ENCODE results near the gene TNS1. TPM values are rescaled to one million over a fixed set of nuclear protein-coding genes. Genes with fewer than 3 reads are reported as not detected.
A peak's percentile ranks its signal among the peaks of the same experiment; 100 is the strongest.

TNS1 gene
- total RNA-seq, 1 donor from 2014 or later = 219 TPM

DNA sequence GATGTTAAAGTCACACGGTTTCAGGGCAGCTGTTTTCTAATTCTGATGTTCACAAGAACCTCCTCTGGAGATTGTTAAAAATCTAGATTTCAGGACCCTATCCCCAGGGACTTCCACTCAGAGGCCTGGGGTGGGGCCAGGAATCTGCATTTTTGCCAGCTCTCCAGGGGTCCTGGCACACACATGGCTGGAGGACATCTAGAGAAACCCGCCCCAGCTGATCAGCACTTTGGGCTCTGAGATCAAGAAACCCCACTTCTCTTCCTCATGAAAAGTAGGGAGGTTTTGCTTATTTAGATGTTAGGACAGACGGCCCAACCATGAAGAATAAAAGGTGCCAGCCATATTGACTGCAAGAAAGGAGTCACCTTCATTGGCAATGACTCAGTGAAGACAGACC, 148.8 kb downstream of the TNS1 start:
- TF ChIP-seq EZH2 (IDR thresholded peaks at IDR 0.05; ENCODE audit: insufficient read depth, low read length) (no peak), CTCF (IDR thresholded peaks at IDR 0.05; ENCODE audit: insufficient read depth, low read depth, low read length) (no peak)
- no peak overlapping the region for H2AFZ ChIP-seq (ENCODE audit: low read depth, low read length)
- H3K9ac ChIP-seq (ENCODE audit: low read length) = no peak overlapping the region
- H3K27ac Mint-ChIP-seq (ENCODE audit: unreplicated experiment) = peak overlapping the region; percentile 75
- H4K20me1 ChIP-seq (ENCODE audit: insufficient read depth, low read length) = peaks cover 94% of the 10 kb centered on the region
- peaks cover 52% of the 10 kb centered on the region for H3K4me1 ChIP-seq (ENCODE audit: insufficient read depth, low read length)
- no peaks in the 10 kb centered on the region for H3K9me3 Mint-ChIP-seq (ENCODE audit: unreplicated experiment)
- H3K36me3 ChIP-seq (ENCODE audit: insufficient read depth, low read length) = peaks cover 22% of the 10 kb centered on the region
- H3K4me1 Mint-ChIP-seq (ENCODE audit: low read depth, unreplicated experiment) = peaks cover 68% of the 10 kb centered on the region
- H3K27me3 Mint-ChIP-seq (ENCODE audit: low read depth, unreplicated experiment) = no peaks in the 10 kb centered on the region
- H3K9me3 ChIP-seq (ENCODE audit: insufficient read depth, low read depth, low read length) = no peaks in the 10 kb centered on the region
- no peak overlapping the region for H3K4me3 Mint-ChIP-seq (ENCODE audit: unreplicated experiment)
- no peak overlapping the region for H3K4me2 ChIP-seq (ENCODE audit: low read length)
- DNase-seq (ENCODE audit: low read depth) (no peak), FAIRE-seq (no peak)
- peaks cover 32% of the 10 kb centered on the region for H3K36me3 Mint-ChIP-seq (ENCODE audit: low read depth, unreplicated experiment)
- H3K27me3 ChIP-seq (ENCODE audit: insufficient read depth, low read length) = no peaks in the 10 kb centered on the region
- no peak overlapping the region for H3K4me3 ChIP-seq (ENCODE audit: insufficient read depth, low read depth, low read length)
- peaks cover 49% of the 10 kb centered on the region for H3K79me2 ChIP-seq (ENCODE audit: insufficient read depth, low read length)
- no peak overlapping the region for H3K27ac ChIP-seq (ENCODE audit: low read depth, low read length)

DNA sequence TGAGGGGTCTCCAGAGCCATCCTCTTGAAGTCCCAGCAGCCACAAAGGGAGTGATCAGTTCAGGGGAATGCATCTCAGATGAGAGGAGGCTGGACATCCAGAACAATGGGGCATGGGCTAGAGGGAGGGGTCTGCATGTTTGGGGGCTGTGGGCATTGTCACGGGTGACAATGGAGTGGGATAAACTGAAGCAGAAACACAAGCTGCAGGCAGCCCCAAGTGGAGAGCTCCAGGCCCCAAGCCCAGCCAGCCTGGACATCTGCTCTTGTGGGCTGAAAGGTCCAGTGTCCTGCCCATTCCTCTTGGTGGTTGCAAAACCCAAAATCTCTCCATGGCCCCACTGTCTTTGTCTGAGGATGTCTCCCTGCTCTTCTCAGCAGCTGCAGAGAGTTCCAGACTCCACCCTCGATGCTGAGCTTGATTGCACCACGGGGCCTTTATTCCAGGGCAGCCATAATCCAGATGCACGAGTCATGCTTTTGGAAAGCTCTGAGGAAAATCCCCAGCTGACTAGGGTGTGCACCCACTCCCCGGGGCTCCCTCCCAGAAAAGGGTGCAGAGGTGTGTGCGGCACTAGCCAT, 149.4 kb downstream of the TNS1 start:
- H3K79me2 ChIP-seq (ENCODE audit: insufficient read depth, low read length) = peaks cover 54% of the 10 kb centered on the region
- peaks cover 96% of the 10 kb centered on the region for H4K20me1 ChIP-seq (ENCODE audit: insufficient read depth, low read length)
- H3K9ac ChIP-seq (ENCODE audit: low read length) = no peak overlapping the region
- TF ChIP-seq CTCF (IDR thresholded peaks at IDR 0.05; ENCODE audit: insufficient read depth, low read depth, low read length) (no peak), EZH2 (IDR thresholded peaks at IDR 0.05; ENCODE audit: insufficient read depth, low read length) (no peak)
- Mint-ChIP-seq H3K27ac (ENCODE audit: unreplicated experiment) (peak overlapping the region; percentile 86), H3K4me3 (ENCODE audit: unreplicated experiment) (no peak overlapping the region), H3K27me3 (ENCODE audit: low read depth, unreplicated experiment) (no peaks in the 10 kb centered on the region), H3K4me1 (ENCODE audit: low read depth, unreplicated experiment) (peaks cover 63% of the 10 kb centered on the region), H3K9me3 (ENCODE audit: unreplicated experiment) (no peaks in the 10 kb centered on the region), H3K36me3 (ENCODE audit: low read depth, unreplicated experiment) (peaks cover 36% of the 10 kb centered on the region)
- no peak overlapping the region for H3K4me2 ChIP-seq (ENCODE audit: low read length)
- H3K9me3 ChIP-seq (ENCODE audit: insufficient read depth, low read depth, low read length) = no peaks in the 10 kb centered on the region
- H3K36me3 ChIP-seq (ENCODE audit: insufficient read depth, low read length) = peaks cover 26% of the 10 kb centered on the region
- H2AFZ ChIP-seq (ENCODE audit: low read depth, low read length) = no peak overlapping the region
- H3K4me3 ChIP-seq (ENCODE audit: insufficient read depth, low read depth, low read length) = no peak overlapping the region
- H3K27ac ChIP-seq (ENCODE audit: low read depth, low read length) = no peak overlapping the region
- FAIRE-seq (no peak), DNase-seq (ENCODE audit: low read depth) (no peak)
- H3K4me1 ChIP-seq (ENCODE audit: insufficient read depth, low read length) = peaks cover 49% of the 10 kb centered on the region
- H3K27me3 ChIP-seq (ENCODE audit: insufficient read depth, low read length) = no peaks in the 10 kb centered on the region

DNA sequence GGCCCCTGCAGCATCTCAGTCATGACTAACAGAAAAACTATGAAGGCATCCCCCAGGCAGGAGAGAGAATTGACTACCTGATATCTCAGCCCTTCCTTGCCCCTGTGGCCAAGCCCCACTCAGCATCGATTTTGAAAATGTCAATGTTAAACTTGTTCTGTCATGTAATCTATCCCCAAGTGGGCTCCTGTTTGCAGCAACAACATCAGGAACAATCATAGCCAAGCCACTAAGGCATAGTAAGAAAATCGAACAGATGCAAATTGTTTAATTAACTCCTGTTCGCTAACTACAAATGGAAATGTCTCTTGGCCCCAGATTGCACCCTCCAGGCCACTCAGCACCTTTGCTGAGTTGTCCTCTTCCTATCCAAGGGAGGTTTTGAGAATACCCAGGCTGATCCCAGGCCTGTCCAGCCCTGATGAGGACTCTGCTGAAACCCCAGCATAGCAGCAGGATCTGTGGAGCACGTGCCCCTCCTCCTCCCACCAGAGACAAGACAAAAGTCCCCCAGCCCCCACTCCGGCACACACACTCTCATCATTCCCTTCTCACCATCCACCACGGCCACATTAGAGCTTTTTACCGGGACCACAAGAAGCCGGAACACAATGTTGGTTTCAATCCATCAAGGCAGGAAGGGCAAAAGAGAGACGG, 150.1 kb downstream of the TNS1 start:
- H3K79me2 ChIP-seq (ENCODE audit: insufficient read depth, low read length) = peaks cover 51% of the 10 kb centered on the region
- H2AFZ ChIP-seq (ENCODE audit: low read depth, low read length) = no peak overlapping the region
- H3K4me3 ChIP-seq (ENCODE audit: insufficient read depth, low read depth, low read length) = no peak overlapping the region
- Mint-ChIP-seq H3K9me3 (ENCODE audit: unreplicated experiment) (no peaks in the 10 kb centered on the region), H3K27me3 (ENCODE audit: low read depth, unreplicated experiment) (no peaks in the 10 kb centered on the region), H3K4me1 (ENCODE audit: low read depth, unreplicated experiment) (peaks cover 56% of the 10 kb centered on the region), H3K36me3 (ENCODE audit: low read depth, unreplicated experiment) (peaks cover 39% of the 10 kb centered on the region), H3K27ac (ENCODE audit: unreplicated experiment) (peak overlapping the region; percentile 86), H3K4me3 (ENCODE audit: unreplicated experiment) (peak overlapping the region; percentile 69)
- peaks cover 90% of the 10 kb centered on the region for H4K20me1 ChIP-seq (ENCODE audit: insufficient read depth, low read length)
- peaks cover 26% of the 10 kb centered on the region for H3K36me3 ChIP-seq (ENCODE audit: insufficient read depth, low read length)
- DNase-seq (ENCODE audit: low read depth) (no peak), FAIRE-seq (no peak)
- H3K9me3 ChIP-seq (ENCODE audit: insufficient read depth, low read depth, low read length) = no peaks in the 10 kb centered on the region
- H3K27me3 ChIP-seq (ENCODE audit: insufficient read depth, low read length) = no peaks in the 10 kb centered on the region
- H3K4me1 ChIP-seq (ENCODE audit: insufficient read depth, low read length) = peaks cover 42% of the 10 kb centered on the region
- H3K4me2 ChIP-seq (ENCODE audit: low read length) = peak overlapping the region; percentile 14
- no peak overlapping the region for H3K27ac ChIP-seq (ENCODE audit: low read depth, low read length)
- TF ChIP-seq CTCF (IDR thresholded peaks at IDR 0.05; ENCODE audit: insufficient read depth, low read depth, low read length) (no peak), EZH2 (IDR thresholded peaks at IDR 0.05; ENCODE audit: insufficient read depth, low read length) (no peak)
- H3K9ac ChIP-seq (ENCODE audit: low read length) = no peak overlapping the region
